HCT116 (cell line): ENCODE results near the gene BICD2. TPM values are rescaled to one million over a fixed set of nuclear protein-coding genes. Genes with fewer than 3 reads are reported as not detected.

Source experiments
- ATAC-seq: fragments of 200-7000 bp; cut with Tn5 transposase; 2 replicates; pipeline ENCODE4 v1.9.1; 2020; ENCODE audit warnings: mild to moderate bottlenecking, moderate library complexity
- BruUV-seq: library from RNA; stranded (reverse); fragments of 400-500 nt; replicated peaks from 2 replicates; lab custom pipeline; 2021; lab: Mats Ljungman, UMichigan
- CTCF ChIA-PET: fragments of 300-600 bp; sonication (Branson Sonifier 250); formaldehyde crosslinking; loops from one replicate; lab custom pipeline; 2021; ENCODE audit warnings: antibody characterized with exemption; lab: Charles Lee
- POLR2A ChIA-PET: fragments of 300-600, 350-600 bp; sonication (Branson Sonifier 250); formaldehyde crosslinking; loops from one replicate; lab custom pipeline; 2021; ENCODE audit warnings: antibody characterized with exemption; lab: Charles Lee
- RAD21 ChIA-PET, 2 experiments: fragments of 300-600 bp; sonication (Branson Sonifier 250); formaldehyde crosslinking; loops; one replicate each; lab custom pipeline; 2023; ENCODE audit warnings: low total read pairs in 2 of 2; ENCODE audit not compliant: uncharacterized antibody in 2 of 2, unreplicated experiment in 2 of 2, low non-redundant PET in 1 of 2; lab: Charles Lee
- DNase-seq: peaks from one replicate; pipeline ENCODE4 v3.0.0-alpha.2; 2010; ENCODE audit warnings: low read depth, low spot score
- H2AFZ ChIP-seq: fragments of 200-600 bp; shearing (Covaris generic), sonication (generic); 2 replicates; pipeline ENCODE4 v1.6.1; 2017; ENCODE audit warnings: low read depth, mixed run types, mixed read lengths, antibody characterized with exemption, low read length; ENCODE audit not compliant: poor library complexity, severe bottlenecking
- H3K27ac ChIP-seq: 2 replicates; pipeline ENCODE4 v1.5.1; 2012; ENCODE audit warnings: low read depth, low read length
- H3K27me3 ChIP-seq: fragments of 200-600 bp; sonication (generic); 2 replicates; pipeline ENCODE4 v1.6.1; 2016; ENCODE audit warnings: mixed run types, low read length, mixed read lengths; ENCODE audit not compliant: insufficient read depth
- H3K36me3 ChIP-seq, 2 experiments: fragments of 200-500 bp in 1 of 2; fragments of 200-600 bp in 1 of 2; sonication (Bioruptor generic) in 1 of 2; sonication (generic) in 1 of 2; 2 replicates each; pipeline versions ENCODE4 v1.5.1 to v1.6.1; 2014 to 2016; ENCODE audit warnings: low read length in 2 of 2, inconsistent platforms in 1 of 2, mixed read lengths in 1 of 2, mixed run types in 1 of 2; ENCODE audit not compliant: insufficient read depth in 2 of 2, control insufficient read depth in 1 of 2
- H3K4me1 ChIP-seq, 2 experiments: fragments of 200-600 bp in 1 of 2; sonication (generic) in 1 of 2; 2 replicates each; pipeline versions ENCODE4 v1.5.1 to v1.6.1; 2012 to 2017; ENCODE audit warnings: low read length in 2 of 2, inconsistent platforms in 1 of 2, mild to moderate bottlenecking in 1 of 2, mixed read lengths in 1 of 2, mixed run types in 1 of 2, moderate library complexity in 1 of 2; ENCODE audit not compliant: insufficient read depth in 2 of 2, control insufficient read depth in 1 of 2
- H3K4me2 ChIP-seq: fragments of 200-600 bp; sonication (generic); 2 replicates; pipeline ENCODE4 v1.6.1; 2017; ENCODE audit warnings: mixed run types, low read length, mixed read lengths
- H3K4me3 ChIP-seq, 2 experiments: fragments of 200-600 bp in 1 of 2; sonication (generic) in 1 of 2; replicated peaks in 1 of 2; 2 replicates each; pipeline ENCODE4 v1.5.1; 2011 to 2016; ENCODE audit warnings: low read length in 2 of 2, control low read depth in 1 of 2, low read depth in 1 of 2, mild to moderate bottlenecking in 1 of 2, mixed read lengths in 1 of 2, mixed run types in 1 of 2
- H3K79me2 ChIP-seq: fragments of 200-600 bp; sonication (generic); 2 replicates; pipeline ENCODE4 v1.6.1; 2017; ENCODE audit warnings: mild to moderate bottlenecking, mixed run types, low read length, moderate library complexity, mixed read lengths; ENCODE audit not compliant: insufficient read depth
- H3K9ac ChIP-seq: fragments of 200-600 bp; sonication (generic); 2 replicates; pipeline ENCODE4 v1.6.1; 2016; ENCODE audit warnings: low read length, mixed read lengths
- H3K9me2 ChIP-seq: fragments of 200-600 bp; sonication (generic), shearing (Covaris generic); 2 replicates; pipeline ENCODE4 v1.6.1; 2017; ENCODE audit warnings: mixed run types, mild to moderate bottlenecking, moderate library complexity; ENCODE audit not compliant: insufficient read depth
- H3K9me3 ChIP-seq, 2 experiments: fragments of 200-500 bp in 1 of 2; fragments of 200-600 bp in 1 of 2; sonication (Bioruptor generic) in 1 of 2; sonication (generic) in 1 of 2; 2 replicates each; pipeline ENCODE4 v1.6.1; 2014 to 2017; ENCODE audit warnings: low read length in 2 of 2, mixed read lengths in 2 of 2, inconsistent platforms in 1 of 2, low read depth in 1 of 2, mild to moderate bottlenecking in 1 of 2, mixed run types in 1 of 2, moderate library complexity in 1 of 2; ENCODE audit not compliant: control insufficient read depth in 1 of 2, insufficient read depth in 1 of 2
- H4K20me1 ChIP-seq: fragments of 200-600 bp; sonication (generic), shearing (Covaris generic); 2 replicates; pipeline ENCODE4 v1.6.1; 2017; ENCODE audit warnings: mixed run types, mild to moderate bottlenecking, moderate library complexity; ENCODE audit not compliant: insufficient read depth
- ELF1 ChIP-seq: IDR thresholded peaks from 2 replicates; pipeline ENCODE4 v1.6.1; 2012; ENCODE audit warnings: low read depth, borderline replicate concordance
- EZH2phosphoT487 ChIP-seq: fragments of 200-600 bp; IDR thresholded peaks from 2 replicates; pipeline ENCODE4 v1.6.1; 2018; ENCODE audit warnings: antibody characterized with exemption, borderline replicate concordance
- POLR2A ChIP-seq: IDR thresholded peaks from 2 replicates; pipeline ENCODE4 v1.7.0; 2011; ENCODE audit warnings: borderline replicate concordance; ENCODE audit not compliant: insufficient read depth, insufficient read length; ENCODE audit errors: extremely low read depth
- ZFX ChIP-seq: fragments of 450-650 bp; IDR thresholded peaks from 2 replicates; pipeline ENCODE4 v1.6.1; 2017
- intact Hi-C: fragments of 100-400 bp; cut with micrococcal nuclease; formaldehyde crosslinking; loops from 2 replicates; pipeline ENCODE4 v1.10.0; 2022
- total RNA-seq: library from RNA; stranded (reverse); gene quantifications from one replicate; pipeline ENCODE4 v1.2.1, GENCODE V29; 2021; ENCODE audit not compliant: unreplicated experiment
- TF ChIP-seq, protein P1 (sequence below): IDR thresholded peaks from 2 replicates; pipeline ENCODE4 v1.6.1; 2012; ENCODE audit warnings: low read depth
- TF ChIP-seq, protein P2 (sequence below), 3 experiments: fragments of 200-600 bp in 1 of 3; sonication (generic) in 1 of 3; IDR thresholded peaks in 2 of 3; conservative IDR thresholded peaks in 1 of 3; 2 replicates each; pipeline ENCODE4 v1.5.1; 2012 to 2017; ENCODE audit warnings: low read depth in 2 of 3, low read length in 2 of 3, antibody characterized with exemption in 1 of 3, borderline replicate concordance in 1 of 3, control low read depth in 1 of 3, mild to moderate bottlenecking in 1 of 3, mixed read lengths in 1 of 3, mixed run types in 1 of 3, moderate library complexity in 1 of 3; ENCODE audit not compliant: insufficient read depth in 1 of 3

The BICD2 gene
- total RNA-seq, 1 experiment from 2014 or later: 23.4 TPM

- BruUV-seq: no TSS peak
- CTCF ChIA-PET: interaction anchor here (0.8 kb wide), 1 partner anchor 16 kb away, joined by 4 read pairs; no protein-coding TSS in a partner anchor
- H3K79me2 ChIP-seq: peaks cover 24% of the 10 kb centered on the region
- POLR2A ChIA-PET: no interaction called here
- peaks cover 3 to 14% of the 10 kb centered on the region in 2 experiments; a peak in 3 of 4 replicates for H3K4me1 ChIP-seq
- RAD21 ChIA-PET: no interaction called here
- no peaks in the 10 kb centered on the region for H3K36me3 ChIP-seq
- H3K27me3 ChIP-seq: no peaks in the 10 kb centered on the region
- no peak overlapping the region for H3K4me3 ChIP-seq
- no peak overlapping the region for H2AFZ ChIP-seq
- no peak for DNase-seq
- TF ChIP-seq, protein P1, sequence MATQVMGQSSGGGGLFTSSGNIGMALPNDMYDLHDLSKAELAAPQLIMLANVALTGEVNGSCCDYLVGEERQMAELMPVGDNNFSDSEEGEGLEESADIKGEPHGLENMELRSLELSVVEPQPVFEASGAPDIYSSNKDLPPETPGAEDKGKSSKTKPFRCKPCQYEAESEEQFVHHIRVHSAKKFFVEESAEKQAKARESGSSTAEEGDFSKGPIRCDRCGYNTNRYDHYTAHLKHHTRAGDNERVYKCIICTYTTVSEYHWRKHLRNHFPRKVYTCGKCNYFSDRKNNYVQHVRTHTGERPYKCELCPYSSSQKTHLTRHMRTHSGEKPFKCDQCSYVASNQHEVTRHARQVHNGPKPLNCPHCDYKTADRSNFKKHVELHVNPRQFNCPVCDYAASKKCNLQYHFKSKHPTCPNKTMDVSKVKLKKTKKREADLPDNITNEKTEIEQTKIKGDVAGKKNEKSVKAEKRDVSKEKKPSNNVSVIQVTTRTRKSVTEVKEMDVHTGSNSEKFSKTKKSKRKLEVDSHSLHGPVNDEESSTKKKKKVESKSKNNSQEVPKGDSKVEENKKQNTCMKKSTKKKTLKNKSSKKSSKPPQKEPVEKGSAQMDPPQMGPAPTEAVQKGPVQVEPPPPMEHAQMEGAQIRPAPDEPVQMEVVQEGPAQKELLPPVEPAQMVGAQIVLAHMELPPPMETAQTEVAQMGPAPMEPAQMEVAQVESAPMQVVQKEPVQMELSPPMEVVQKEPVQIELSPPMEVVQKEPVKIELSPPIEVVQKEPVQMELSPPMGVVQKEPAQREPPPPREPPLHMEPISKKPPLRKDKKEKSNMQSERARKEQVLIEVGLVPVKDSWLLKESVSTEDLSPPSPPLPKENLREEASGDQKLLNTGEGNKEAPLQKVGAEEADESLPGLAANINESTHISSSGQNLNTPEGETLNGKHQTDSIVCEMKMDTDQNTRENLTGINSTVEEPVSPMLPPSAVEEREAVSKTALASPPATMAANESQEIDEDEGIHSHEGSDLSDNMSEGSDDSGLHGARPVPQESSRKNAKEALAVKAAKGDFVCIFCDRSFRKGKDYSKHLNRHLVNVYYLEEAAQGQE: no peak
- TF ChIP-seq EZH2phosphoT487: no peak
- TF ChIP-seq ZFX: no peak
- TF ChIP-seq ELF1: no peak
- no peak for TF ChIP-seq POLR2A
- TF ChIP-seq, protein P2, sequence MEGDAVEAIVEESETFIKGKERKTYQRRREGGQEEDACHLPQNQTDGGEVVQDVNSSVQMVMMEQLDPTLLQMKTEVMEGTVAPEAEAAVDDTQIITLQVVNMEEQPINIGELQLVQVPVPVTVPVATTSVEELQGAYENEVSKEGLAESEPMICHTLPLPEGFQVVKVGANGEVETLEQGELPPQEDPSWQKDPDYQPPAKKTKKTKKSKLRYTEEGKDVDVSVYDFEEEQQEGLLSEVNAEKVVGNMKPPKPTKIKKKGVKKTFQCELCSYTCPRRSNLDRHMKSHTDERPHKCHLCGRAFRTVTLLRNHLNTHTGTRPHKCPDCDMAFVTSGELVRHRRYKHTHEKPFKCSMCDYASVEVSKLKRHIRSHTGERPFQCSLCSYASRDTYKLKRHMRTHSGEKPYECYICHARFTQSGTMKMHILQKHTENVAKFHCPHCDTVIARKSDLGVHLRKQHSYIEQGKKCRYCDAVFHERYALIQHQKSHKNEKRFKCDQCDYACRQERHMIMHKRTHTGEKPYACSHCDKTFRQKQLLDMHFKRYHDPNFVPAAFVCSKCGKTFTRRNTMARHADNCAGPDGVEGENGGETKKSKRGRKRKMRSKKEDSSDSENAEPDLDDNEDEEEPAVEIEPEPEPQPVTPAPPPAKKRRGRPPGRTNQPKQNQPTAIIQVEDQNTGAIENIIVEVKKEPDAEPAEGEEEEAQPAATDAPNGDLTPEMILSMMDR (IDR thresholded peaks at IDR 0.05 in 2 of 3, conservative IDR thresholded peaks at IDR 0.05 in 1 of 3; ENCODE audit: borderline replicate concordance in 1 of 3, insufficient read depth in 1 of 3, low read depth in 2 of 3, low read length in 2 of 3): no peak
- 0 out of 2 replicates have a peak, but pooled peaks cover 2% of the 10 kb centered on the region for H4K20me1 ChIP-seq
- no peak overlapping the region for H3K27ac ChIP-seq
- no peak overlapping the region for H3K4me2 ChIP-seq
- ATAC-seq: no peak
- H3K9me2 ChIP-seq: no peaks in the 10 kb centered on the region
- no peak overlapping the region for H3K9ac ChIP-seq
- H3K9me3 ChIP-seq: no peaks in the 10 kb centered on the region
- intact Hi-C loops: no loop called here
These were observed 42.6 kb upstream of the BICD2 start for GRCh38 chr9:92807031-92807756.
